ENCODE results near the gene B3GALT6.

- TF ChIP-seq, protein P1, sequence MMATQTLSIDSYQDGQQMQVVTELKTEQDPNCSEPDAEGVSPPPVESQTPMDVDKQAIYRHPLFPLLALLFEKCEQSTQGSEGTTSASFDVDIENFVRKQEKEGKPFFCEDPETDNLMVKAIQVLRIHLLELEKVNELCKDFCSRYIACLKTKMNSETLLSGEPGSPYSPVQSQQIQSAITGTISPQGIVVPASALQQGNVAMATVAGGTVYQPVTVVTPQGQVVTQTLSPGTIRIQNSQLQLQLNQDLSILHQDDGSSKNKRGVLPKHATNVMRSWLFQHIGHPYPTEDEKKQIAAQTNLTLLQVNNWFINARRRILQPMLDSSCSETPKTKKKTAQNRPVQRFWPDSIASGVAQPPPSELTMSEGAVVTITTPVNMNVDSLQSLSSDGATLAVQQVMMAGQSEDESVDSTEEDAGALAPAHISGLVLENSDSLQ (IDR thresholded peaks at IDR 0.05), result no peak
- TF ChIP-seq ZNF384 (IDR thresholded peaks at IDR 0.05) (no peak), FOXM1 (IDR thresholded peaks at IDR 0.05; ENCODE audit: borderline replicate concordance) (no peak)
Observed at GRCh38 chr1:1198423-1199140, 33.5 kb upstream of the B3GALT6 start.

Measured in HEK293T (cell line).